Central memory CD8-positive, alpha-beta T cell (primary cell): ENCODE measurements around the gene ZNF775.

Source experiments
- ATAC-seq: fragments of 150-1000 bp; cut with Tn5 transposase; replicated peaks from 2 replicates; pipeline ENCODE4 v1.10.0; 2022; ENCODE audit warnings: mild to moderate bottlenecking, moderate FRiP score, moderate number of reproducible peaks; ENCODE audit not compliant: poor library complexity, severe bottlenecking; ENCODE audit errors: extremely low read depth
- DNase-seq, 2 donors: peaks; one replicate each; pipeline ENCODE4 v3.0.0; 2021; ENCODE audit warnings: low spot score in 2 of 2
- H3K27ac Mint-ChIP-seq: one replicate; pipeline ENCODE4 v1.8.0; 2022; ENCODE audit warnings: low read depth, mild to moderate bottlenecking, moderate library complexity, mixed read lengths
- H3K27me3 Mint-ChIP-seq: one replicate; pipeline ENCODE4 v1.8.0; 2022; ENCODE audit warnings: mixed read lengths
- H3K36me3 Mint-ChIP-seq: one replicate; pipeline ENCODE4 v1.8.0; 2022; ENCODE audit warnings: mild to moderate bottlenecking, moderate library complexity, mixed read lengths; ENCODE audit not compliant: insufficient read depth
- H3K4me1 Mint-ChIP-seq: one replicate; pipeline ENCODE4 v1.8.0; 2022; ENCODE audit warnings: mixed read lengths
- H3K4me3 Mint-ChIP-seq: one replicate; pipeline ENCODE4 v1.8.0; 2022; ENCODE audit warnings: mild to moderate bottlenecking, moderate library complexity, mixed read lengths
- H3K9me3 Mint-ChIP-seq: one replicate; pipeline ENCODE4 v1.8.0; 2022; ENCODE audit warnings: mixed read lengths

The ZNF775 gene

DNA sequence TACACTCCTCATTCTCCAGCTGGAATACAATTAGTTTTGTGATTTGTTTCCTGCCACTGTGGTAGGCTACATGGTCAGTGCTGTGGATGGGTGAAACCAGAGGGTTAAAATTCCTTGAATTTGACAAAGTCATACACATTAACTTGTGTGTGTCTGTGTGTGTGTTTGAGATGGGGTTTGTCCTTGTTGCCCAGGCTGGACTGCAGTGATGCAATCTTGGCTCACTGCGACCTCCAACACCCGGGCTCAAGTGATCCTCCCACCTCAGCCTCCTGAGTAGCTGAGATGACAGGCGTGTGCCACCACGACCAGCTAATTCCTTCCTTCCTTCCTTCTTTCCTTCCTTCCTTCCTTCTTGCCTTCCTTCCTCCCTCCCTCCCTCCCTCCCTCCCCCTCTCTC is 46.5 kb downstream of the ZNF775 start:
- H3K36me3 Mint-ChIP-seq, result peaks cover 1% of the 10 kb centered on the region
- no peaks in the 10 kb centered on the region for H3K9me3 Mint-ChIP-seq
- ATAC-seq, result no peak

DNA sequence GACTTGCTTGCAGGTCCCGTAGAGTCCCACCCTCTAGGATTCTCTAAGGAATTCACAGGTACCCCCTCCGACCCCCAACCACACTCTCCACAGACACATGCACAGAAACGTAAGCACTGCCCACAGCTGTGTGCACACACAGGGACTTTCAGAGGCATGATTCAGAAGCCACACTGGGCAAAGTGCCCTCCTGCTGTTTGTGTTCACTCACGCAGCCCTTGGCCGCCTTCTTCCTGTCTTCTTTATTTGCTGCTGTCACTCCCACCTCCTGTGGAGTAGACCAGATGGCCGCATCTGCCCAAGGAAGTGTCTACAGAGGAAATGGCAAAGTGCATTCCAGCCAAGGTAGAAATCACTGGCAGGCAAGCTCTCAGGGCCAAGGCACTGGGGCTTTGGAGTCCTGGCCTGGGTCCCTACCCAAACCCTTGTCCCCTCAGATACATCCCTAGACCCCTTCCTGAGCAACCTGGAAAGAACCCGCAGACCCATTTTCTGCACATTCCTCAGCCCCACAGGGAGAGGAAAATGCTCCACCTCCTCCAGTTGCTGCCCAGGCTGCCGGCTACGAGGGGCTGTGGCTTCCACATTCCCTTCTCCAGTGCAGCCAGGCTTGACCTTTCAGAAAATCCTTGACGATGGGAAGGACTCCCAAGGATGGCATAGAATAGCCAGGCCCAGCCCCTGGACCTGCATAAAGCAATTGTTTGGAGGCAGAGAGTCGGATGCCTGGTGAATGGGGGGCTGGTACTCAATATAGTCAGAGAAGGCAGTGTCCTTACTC is 49.7 kb downstream of the ZNF775 start:
- Mint-ChIP-seq H3K4me3 (no peak overlapping the region), H3K9me3 (no peaks in the 10 kb centered on the region), H3K27ac (no peak overlapping the region), H3K27me3 (peaks cover 14% of the 10 kb centered on the region), H3K4me1 (peaks cover 16% of the 10 kb centered on the region), H3K36me3 (peaks cover 1% of the 10 kb centered on the region)
- DNase-seq, result peak in 1 of 2 donors; percentile 11
- ATAC-seq, result no peak

More for the DNA sequence above, 46.5 kb downstream of the ZNF775 start:
- no peak overlapping the region for H3K27ac Mint-ChIP-seq
- peaks cover 7% of the 10 kb centered on the region for H3K4me1 Mint-ChIP-seq
- DNase-seq, result no peak
- H3K4me3 Mint-ChIP-seq, result no peak overlapping the region
- H3K27me3 Mint-ChIP-seq, result peaks cover 23% of the 10 kb centered on the region

DNA sequence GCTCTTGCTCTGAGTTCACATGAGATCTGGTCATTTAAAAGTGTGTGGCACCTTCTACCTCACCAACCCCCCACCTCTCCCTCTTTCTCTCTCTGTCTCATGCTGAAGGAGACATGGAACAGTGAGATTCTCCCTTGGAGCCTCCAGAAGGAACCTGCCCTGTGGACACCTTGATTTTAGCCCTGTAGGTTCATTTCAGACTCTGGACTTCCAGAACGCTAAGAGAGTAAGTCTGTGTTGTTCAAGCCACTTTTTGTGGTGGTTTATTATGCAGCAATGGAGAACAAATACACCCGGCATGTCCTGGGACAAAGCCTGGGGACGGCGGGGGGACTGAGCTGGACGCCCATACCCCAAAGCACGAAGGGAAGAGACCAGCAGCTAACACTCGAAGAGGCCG is 50.6 kb downstream of the ZNF775 start:
- Mint-ChIP-seq H3K36me3 (peaks cover 1% of the 10 kb centered on the region), H3K27ac (no peak overlapping the region), H3K4me3 (no peak overlapping the region), H3K9me3 (no peaks in the 10 kb centered on the region), H3K4me1 (peaks cover 16% of the 10 kb centered on the region), H3K27me3 (peaks cover 14% of the 10 kb centered on the region)
- ATAC-seq (no peak), DNase-seq (peak in 1 of 2 donors; percentile 4)

DNA sequence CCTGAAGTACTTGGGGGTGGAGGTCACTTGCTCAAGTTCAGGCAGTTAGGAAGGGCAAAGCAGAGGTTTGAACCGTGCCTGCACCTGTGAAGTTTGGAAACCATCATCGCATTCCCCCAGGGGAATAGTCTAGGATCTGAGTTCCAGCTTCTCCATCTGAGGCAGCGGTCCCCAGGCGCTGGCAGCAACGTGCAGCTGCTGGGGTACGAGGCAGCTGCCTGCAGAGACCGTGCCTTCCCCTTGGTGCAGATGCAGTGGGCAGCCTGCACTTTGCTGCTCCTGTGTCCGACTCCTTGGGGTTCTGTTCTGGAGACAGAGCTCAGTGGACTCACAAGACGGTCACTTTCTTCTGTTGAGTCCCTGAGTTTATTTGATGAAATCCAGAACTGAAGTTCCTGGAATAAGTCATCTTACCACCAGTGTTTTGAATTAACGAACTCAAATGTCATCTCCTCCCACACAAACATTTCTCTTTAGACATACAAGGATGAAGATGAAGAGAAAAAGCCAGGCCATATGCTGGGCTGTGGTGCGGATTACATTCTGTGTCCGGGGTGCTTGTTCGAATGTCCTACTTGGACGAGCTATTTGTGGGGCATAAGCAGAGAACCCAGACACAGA is 51.4 kb downstream of the ZNF775 start:
- Mint-ChIP-seq H3K4me1 (peaks cover 16% of the 10 kb centered on the region), H3K27me3 (peaks cover 14% of the 10 kb centered on the region)
- ATAC-seq, result no peak

DNA sequence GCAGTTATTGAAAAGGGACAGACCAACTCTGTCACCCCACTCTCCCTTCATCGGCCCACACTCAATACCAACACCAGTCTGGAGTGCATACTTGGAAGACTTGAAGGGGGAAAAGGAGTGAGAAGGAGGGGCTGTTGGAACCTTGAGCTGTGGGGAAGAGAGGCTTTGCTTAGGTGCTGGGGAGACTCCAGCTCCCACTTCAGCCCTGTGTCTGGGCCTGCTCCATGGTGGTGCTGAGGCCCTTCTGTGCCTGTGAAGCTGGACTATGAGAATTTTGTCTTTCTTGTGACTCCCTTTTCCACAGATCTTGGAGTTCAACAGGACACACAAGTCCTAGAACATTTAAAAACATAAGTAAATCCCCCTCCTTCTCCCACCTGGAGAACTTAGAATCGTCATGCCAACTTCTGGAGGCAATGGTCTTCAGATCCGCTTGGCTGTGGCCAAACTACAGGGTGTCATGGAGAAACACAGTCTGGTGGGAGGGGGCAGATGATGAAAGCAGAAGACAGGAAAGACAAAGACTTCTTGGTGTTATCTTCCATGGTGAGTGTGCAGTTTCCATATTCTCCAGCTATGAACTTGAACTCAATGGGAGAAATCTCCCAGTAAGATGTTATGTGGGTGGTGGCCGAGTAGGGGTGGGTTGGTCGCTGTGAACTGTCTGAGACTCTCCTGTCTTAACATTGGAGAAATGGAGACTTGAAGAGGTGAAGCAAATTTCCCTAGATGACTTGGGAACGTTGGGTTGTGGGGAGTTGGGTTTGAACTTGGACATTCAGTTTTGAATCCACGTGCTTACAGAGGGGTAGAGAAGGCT is 52.9 kb downstream of the ZNF775 start:
- H3K27ac Mint-ChIP-seq, result no peak overlapping the region
- DNase-seq (no peak), ATAC-seq (no peak)
- peaks cover 16% of the 10 kb centered on the region for H3K4me1 Mint-ChIP-seq
- H3K27me3 Mint-ChIP-seq, result peaks cover 14% of the 10 kb centered on the region
- no peaks in the 10 kb centered on the region for H3K9me3 Mint-ChIP-seq
- H3K36me3 Mint-ChIP-seq, result no peaks in the 10 kb centered on the region
- no peak overlapping the region for H3K4me3 Mint-ChIP-seq

More for the DNA sequence above, 51.4 kb downstream of the ZNF775 start:
- H3K36me3 Mint-ChIP-seq, result peaks cover 1% of the 10 kb centered on the region
- H3K27ac Mint-ChIP-seq, result no peak overlapping the region
- peak in 1 of 2 donors; percentile 8 for DNase-seq
- H3K9me3 Mint-ChIP-seq, result no peaks in the 10 kb centered on the region
- H3K4me3 Mint-ChIP-seq, result no peak overlapping the region

DNA sequence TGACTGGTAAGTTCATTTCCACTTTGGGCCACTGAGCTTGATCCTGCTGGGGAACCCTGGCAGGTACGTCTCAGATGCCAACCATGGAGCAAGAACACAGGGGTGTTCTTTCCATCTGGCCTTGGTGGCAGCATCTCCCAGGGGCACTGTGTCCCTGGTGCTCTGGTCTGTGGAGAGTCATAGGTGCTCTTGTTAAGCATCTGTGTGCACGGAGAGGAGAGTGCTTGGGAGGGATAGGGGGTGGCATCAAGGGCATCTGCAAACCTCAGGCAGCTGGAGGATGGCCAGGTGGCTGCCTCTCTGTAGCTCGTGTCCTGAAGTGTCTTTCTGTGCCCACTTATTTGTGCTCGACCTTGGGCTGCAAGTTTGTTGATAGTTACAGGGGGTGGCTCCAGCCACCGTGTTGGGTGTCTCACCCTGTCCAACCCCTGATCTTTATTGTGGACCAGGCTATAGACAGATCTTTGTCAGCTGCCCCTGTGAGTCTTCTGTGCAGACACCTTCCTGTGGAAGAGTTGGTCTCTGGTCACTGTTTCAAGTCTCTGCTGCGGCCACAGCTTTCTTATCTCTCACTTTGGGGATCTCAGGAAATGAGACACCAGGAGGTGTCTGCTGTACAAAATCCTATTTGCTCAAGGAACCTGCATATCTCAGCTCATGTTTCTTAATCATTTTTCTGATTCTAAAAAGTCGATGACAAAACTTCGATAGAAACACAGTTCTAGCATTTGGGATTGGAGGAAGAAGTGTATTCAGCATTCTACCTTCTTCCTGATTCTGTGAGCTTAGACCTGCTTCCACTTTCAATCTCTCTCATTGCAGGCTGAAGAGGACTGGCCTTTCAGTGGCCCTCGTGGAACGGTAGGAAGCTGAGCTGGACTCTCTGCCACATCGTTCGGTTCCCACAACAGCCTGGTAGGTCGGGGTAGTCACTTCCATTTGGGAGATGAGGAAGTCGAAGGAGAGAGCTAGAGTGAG is 54.1 kb downstream of the ZNF775 start:
- Mint-ChIP-seq H3K36me3 (no peaks in the 10 kb centered on the region), H3K4me1 (peaks cover 16% of the 10 kb centered on the region), H3K27ac (peak overlapping the region; percentile 18), H3K9me3 (no peaks in the 10 kb centered on the region), H3K27me3 (peaks cover 14% of the 10 kb centered on the region), H3K4me3 (peak overlapping the region; percentile 23)
- ATAC-seq (no peak), DNase-seq (no peak)

- no peak for ATAC-seq
- no peaks in the 10 kb centered on the region for H3K9me3 Mint-ChIP-seq
- H3K27me3 Mint-ChIP-seq, result peaks cover 7% of the 10 kb centered on the region
- H3K36me3 Mint-ChIP-seq, result no peaks in the 10 kb centered on the region
- DNase-seq, result no peak
- H3K4me3 Mint-ChIP-seq, result no peak overlapping the region
- H3K27ac Mint-ChIP-seq, result no peak overlapping the region
- peaks cover 16% of the 10 kb centered on the region for H3K4me1 Mint-ChIP-seq
Measured at GRCh38 chr7:150434240-150434639, 55.1 kb downstream of the ZNF775 start.

GRCh38 chr7:150435047-150435389 is 55.9 kb downstream of the ZNF775 start:
- Mint-ChIP-seq H3K36me3 (no peaks in the 10 kb centered on the region), H3K27ac (no peak overlapping the region), H3K9me3 (no peaks in the 10 kb centered on the region), H3K4me1 (peaks cover 20% of the 10 kb centered on the region), H3K27me3 (no peaks in the 10 kb centered on the region), H3K4me3 (no peak overlapping the region)
- ATAC-seq (no peak), DNase-seq (no peak)

GRCh38 chr7:150435390-150436073 is 56.4 kb downstream of the ZNF775 start:
- Mint-ChIP-seq H3K27ac (no peak overlapping the region), H3K27me3 (no peaks in the 10 kb centered on the region), H3K36me3 (no peaks in the 10 kb centered on the region), H3K4me1 (peaks cover 22% of the 10 kb centered on the region), H3K9me3 (no peaks in the 10 kb centered on the region), H3K4me3 (no peak overlapping the region)
- ATAC-seq (peak; percentile 28), DNase-seq (no peak)

DNA sequence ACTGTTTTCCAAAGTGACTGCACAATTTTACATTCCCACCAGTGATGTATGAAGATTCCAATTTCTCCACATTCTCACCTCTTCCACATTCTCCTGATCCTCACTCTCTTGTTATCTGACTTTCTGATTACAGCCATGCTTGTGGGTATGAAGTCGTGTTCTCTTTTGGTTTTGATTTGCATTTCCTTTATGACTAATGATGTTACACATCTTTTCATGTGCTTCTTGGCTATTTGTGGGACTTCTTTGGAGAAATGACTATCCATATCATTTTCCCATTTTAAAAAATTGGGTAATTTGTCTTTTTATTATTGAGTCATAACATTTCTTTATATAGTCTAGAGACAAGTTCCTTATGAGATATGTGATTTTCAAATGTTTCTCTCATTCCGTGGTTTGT is 60.8 kb downstream of the ZNF775 start:
- Mint-ChIP-seq H3K9me3 (peaks cover 8% of the 10 kb centered on the region), H3K36me3 (no peaks in the 10 kb centered on the region), H3K27me3 (no peaks in the 10 kb centered on the region), H3K4me1 (peaks cover 6% of the 10 kb centered on the region), H3K27ac (peak overlapping the region; percentile 3), H3K4me3 (no peak overlapping the region)
- no peak for DNase-seq
- no peak for ATAC-seq

DNA sequence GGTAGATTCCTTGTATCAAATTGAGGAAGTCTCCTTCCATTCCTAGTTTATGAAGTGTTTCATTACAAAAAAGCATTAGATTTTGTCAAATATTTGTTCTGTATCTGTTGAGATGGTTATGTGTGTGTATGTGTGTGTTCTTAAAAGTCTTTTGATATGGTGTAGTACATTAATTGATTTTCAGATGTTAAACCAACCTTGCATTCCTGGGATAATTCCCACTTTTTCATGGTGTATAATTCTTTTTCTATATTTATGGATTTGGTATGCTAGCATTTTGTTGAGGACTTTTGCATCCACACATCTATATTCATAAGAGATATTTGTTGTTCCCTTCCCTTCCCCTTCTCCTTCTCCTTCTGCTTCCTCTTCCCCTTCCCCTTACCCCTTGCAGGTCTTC is 62.4 kb downstream of the ZNF775 start:
- H3K27me3 Mint-ChIP-seq, result no peaks in the 10 kb centered on the region
- ATAC-seq, result no peak
- H3K4me1 Mint-ChIP-seq, result peaks cover 11% of the 10 kb centered on the region
- H3K4me3 Mint-ChIP-seq, result no peak overlapping the region
- no peak overlapping the region for H3K27ac Mint-ChIP-seq
- peaks cover 8% of the 10 kb centered on the region for H3K9me3 Mint-ChIP-seq
- H3K36me3 Mint-ChIP-seq, result no peaks in the 10 kb centered on the region
- no peak for DNase-seq
